ENCODE data around the gene KDELR3. TPM values are rescaled to one million over a fixed set of nuclear protein-coding genes. Genes with fewer than 3 reads are reported as not detected.

The KDELR3 gene
- polyA plus RNA-seq, 1 donor: 11.0 TPM

DNA sequence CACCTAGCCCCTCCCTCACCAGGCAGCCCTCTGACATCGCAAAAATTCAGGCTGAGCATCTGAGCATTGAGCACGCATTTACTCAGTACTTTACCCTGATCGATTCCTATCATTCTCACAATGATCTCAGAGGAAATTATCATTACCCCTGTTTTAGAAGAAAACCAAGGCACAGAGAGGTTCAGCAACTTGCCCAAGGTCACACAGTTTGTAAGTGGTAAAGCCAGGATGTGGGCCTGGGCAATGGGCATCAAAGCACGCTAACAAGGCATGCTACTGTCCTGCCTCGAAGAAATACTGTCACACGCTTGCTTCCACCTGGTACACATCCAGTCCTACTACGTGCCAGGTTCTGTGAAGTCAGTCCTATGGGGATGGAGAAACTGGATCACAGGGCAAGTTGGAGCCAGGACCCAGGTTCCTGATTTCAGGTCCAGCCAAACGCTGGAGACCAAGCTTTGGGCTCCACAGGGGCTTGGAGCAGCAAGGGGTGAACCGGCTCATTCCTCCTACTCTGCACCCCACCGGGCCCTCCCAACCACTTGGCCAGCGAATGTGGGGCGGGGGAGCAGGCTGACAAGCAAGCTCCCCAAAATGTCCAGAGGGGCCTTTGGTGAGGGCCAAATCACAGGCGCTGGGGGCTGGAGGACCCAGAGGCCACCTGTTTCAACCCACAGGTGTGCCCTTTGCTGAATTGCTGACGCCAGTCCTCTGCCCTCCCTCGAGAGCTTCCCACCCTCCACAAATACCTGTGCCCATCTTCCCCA is 31.1 kb upstream of the KDELR3 start:
- DNase-seq: no peak

DNA sequence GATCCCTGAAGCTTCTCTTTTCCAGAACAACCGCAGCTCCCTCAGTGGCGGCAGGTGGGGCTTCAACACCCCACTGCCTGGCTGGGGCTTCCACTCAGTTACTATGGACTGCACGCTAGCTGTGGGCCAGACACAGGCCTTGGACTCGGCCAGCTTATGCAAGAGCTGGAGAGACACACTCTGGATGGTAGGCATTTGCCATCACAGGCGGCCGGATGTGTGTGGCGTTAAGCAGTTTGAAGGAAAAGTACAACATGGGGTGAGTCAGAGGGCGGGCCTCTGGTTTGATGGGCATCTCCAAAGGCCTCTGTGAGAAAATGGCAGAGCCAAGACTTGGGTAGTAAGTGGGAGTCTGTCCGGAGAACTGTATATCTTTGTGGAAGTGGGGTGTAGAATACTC is 30.5 kb upstream of the KDELR3 start:
- DNase-seq: no peak

DNA sequence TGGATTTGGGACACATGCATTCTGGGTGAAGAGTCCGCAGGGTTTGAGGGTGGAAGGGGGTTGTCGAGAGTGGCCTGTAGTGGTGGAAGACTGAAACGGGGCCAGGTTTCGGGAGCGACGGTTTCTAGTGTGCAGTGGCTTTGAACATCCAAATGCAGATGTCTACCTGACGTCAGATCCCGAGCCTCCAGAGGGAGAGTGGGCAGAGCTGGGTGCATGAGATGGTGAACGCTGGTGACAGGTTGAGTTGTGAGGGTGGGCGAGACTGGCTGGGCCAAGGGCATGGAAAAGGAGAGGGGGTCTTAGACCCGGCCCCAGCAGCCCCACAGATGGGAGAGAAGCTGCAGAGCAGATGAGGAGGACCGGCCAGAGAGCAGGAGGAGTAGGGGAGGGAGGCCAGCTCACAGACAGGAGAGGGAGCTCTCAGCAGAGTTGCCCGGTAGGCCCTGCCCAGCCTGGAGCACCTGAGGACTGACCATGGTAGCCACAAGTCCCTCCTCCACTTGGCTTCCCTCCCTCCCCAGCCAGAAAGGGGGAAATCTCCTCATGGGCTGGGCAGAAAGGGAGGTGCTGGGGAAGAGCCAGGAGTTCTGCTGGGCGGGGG is 27.0 kb upstream of the KDELR3 start:
- no peak for DNase-seq

DNA sequence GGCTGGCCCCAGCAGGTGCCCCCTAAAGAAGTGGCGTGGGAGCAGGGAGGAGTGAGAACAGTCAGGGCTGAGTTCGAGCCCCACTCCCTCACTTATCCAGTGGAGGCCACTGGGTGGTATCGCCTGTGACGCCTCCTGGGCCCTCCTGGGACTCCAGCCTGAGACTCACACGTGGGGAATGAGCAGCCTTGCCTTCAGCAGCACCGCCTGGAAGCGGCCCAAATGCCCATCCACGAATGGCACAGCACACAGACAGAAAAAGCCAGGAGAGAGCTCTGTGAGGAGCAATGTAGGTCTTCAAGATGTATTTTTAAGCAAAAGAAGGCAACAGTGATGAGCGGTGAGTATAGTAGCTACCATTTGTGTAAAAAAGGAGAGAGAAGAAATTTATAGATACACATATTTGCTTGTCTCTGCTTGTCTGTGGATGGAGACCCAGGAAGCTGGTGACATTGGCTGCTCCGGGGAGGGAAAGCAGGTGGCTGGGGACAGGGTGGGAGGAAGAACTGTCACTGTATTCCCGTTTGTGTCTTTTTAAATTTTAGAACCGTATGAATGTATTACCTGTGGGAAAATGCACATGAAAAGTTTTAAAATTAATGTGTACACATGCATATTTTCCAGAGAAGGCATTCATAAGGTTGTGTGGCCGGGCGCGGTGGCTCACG is 26.1 kb upstream of the KDELR3 start:
- no peak for DNase-seq

DNA sequence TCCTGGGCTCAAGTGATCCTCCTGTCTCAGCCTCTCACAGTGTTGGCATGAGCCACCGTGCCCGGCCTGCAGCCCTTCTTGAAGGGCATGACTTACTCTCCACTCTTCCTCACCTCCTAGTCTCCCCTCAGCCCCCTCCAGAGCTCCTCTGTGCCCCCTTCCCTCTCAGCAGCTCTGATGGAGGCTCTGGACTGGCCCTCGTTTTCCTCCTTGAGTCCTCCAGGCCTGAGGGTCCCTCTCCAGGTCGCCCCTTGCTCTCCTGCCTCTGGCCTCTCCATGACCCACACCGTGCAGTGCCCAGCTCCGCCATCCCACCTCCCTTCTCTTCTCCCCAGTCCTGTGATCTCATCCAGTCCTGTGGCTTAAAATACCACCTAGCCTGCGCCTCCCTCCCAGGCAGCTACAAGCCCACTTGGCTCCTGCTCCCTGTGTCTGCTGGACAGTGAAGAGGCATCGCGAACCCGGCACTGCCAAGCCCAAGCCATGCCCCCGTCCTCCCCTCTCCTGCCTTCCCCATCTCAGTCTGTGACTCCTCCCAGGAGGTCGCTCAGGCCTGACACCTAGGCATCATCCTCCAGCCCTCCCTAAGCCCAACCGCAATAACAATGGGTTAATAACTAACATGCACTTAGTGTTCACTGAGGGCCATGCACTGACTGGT is 24.8 kb upstream of the KDELR3 start:
- DNase-seq: no peak

DNA sequence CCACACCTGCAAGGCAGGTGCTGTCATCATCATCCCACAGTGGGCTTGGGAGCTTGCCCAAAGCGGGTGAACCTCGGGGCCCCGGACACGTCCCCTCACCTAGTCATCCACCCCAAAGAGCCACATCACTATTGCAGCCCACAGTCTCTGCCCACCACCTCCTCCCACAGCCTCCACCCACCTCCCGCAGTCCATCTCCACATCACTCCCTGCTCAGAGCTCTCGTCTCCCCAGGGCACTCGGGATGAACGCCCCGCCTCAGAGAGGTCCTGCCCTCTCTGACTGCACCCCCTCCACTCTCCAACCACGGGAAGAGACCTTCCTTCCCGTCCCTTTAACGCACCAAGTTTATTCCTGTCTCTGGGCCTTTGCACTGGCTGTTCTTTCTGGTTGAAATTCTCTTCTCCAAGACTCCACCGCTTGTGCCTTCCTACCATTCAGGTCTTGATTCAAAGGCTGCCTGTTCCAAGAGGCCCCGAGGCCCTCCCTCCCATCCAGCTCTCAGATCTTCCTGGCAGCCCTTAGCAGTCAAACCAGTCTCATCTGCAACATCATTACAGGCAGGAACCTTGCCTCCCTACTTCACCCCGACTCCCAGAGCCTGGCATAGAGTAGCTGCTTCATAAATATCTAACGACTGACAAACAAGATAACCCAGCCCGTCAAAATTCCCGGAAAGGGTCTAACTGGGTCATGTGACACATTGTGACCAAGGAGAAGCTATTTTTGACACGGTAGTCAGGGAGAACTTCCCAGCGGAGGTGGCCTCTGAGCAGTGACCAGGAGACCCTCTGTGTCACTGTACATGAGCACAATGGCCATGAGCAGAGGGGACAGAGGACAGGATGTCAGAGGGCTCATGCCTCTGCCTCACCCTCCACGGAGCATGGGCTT is 24.0 kb upstream of the KDELR3 start:
- no peak for DNase-seq

DNA sequence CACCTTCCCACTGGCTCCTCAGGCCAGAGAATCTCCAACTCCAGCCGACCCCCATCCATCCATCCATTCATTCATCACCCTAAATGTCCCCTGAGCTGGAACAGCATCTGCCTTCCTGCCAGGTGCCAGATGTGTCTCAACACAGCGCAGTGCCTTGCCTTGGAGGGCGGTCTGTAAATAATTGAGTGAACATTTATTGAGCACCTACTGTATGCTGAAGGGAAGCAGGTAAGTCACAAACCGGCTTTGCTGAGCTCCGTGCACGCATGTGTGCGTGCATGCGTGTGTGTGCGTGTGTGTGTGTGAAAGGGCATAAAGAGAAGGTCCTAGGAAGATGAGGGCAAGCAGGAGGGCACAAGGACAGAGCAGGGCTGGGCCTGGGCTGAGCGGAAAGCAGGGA is 23.1 kb upstream of the KDELR3 start:
- no peak for DNase-seq

DNA sequence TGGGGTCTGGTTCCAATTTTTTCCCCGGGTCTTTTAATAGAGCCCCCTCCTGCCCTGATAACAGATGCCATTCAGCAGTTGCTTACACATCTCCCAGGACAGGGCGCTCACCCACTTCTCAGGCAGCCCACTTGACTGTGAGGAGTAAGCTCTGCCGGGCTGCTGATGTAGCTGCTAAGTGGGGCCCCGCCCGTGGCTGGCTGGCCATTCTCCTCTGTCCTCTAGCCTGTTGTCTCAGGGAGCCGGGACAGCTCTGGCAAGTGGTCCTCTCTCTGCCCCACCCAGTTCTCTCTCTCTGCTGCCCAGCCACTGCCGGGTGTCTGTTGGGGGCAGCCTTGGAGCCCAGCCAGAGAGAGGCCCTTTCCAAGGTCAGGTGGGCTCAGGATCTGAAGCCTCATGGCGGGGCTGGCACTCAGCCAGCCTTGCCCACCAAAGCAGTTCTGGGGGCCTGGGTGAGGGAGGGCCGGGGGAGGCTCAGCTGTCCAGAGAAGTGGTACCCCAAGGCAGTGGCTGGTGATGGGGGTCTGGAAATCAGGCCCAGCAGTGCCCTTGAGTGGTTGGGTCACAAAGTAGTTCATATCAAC is 21.8 kb upstream of the KDELR3 start:
- DNase-seq: no peak

DNA sequence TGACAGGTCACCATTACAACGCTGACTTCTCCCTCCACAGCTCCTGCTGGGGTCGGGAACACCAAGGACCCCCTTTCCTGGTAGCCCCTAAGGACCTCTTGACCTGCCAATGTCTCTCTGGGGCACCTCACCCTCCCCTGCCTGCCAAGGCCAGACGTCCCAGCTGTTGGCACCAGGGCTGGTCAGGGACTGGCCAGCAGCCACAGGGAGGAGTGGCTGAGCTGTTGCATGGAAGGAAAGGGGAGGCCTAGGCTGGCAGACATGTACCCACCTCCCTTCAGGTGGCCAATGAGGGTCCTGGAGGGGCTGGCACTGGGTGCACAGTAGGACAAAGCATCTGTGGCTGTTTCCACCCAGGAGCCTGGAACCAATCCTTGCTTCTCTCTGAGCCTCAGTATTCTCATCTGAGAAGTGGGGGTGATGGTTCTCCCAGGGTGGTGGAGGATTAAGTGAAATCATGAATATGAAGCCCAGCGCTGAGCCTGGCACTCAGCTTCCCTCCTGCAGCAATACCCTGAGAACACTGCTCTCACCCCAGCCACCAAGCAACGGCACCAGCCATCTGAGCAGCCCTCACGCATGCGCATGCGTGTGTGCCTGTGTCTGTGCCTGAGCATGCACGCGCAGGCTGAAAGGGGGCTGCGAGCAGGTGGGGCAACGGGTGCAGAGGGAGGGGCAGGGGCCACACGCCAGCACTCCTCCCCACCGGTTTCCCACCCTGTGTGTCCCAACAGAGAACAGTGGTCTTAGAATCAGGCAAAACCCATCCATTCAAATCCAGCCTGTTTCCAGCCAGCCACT is 18.8 kb upstream of the KDELR3 start:
- no peak for DNase-seq

DNA sequence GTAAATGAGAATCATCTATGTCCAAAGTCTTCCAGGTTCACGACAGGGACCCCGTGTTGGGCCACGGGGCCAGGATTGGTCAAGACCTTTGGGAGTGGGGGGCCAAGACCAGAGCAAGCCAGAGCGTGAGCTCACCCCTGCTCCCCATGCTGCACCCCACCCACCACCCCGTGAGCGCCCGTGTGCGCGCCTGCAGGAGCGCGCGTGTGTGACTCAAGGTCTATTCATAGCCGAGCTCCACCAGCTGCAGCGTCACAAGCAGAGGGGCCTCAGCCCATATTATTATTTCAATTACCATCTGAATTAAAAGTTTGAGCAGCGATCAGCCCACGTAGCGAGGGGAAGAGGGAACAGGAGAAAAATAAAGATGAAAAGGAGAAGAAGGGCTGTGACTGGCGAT is 18.1 kb upstream of the KDELR3 start:
- DNase-seq: no peak

DNA sequence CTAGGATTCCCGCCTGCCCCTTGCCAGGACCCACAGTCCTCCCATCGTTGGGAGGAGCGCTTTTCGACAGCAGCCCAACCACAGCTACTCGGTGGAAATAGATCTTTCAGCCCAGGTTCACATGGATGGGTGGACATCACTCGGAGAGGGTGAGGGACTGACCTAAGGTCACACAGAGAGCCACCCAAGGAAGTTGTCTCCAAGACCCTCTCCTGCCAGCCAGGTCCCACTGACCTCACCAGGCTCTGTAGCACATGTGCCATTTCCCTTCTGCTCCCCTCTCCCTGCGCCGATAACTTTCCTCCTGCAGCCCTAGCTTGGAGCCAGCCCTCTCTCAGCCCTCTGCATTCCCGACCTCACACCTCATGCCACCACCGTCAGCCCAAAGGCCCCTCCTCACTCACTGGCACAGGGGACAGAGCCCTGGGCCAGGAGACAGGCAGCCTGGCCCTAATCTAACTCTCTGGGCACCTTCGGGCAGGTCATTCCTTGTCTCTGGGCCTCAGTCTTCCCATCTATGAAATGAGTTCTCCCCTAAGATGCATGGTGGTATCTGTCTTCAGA is 17.6 kb upstream of the KDELR3 start:
- no peak for DNase-seq

DNA sequence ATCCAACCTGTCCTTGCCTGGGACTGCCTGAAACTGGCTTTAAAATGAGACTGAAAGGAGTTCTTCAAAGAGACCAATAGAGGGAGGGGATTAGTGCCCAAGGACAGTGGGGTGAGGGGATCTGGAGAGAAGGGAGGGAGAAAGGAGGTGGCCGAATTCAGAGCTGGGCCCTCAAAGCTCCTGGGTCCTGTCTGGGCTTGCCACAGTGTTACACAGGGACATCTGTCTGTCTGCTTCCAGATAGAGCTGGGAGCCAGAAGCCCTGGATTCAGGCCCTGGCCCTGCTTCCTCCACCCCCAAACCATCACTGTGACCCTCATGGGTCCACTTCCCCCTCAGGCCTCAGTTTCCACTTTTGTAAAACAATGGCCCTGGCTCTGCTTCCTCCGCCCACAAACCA is 16.5 kb upstream of the KDELR3 start:
- no peak for DNase-seq

DNA sequence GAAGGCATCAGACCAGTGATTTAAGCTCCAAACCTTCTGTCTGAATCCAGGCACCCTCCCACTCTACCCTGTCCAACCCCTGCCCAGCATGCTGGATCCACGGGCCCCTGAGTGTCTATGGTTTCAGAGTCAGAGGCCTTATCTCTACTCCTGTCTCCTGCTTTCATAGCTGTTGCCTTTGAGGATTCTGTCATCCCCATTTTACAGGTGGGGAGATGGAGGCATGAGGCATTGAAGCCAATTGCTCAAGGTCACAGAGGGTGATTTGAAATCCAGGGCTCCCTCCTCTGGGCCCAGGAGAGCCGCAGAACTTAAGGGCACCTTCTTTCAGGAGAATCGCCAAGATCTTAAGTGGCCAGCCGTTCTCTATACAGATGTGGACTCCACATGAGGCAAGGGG is 16.0 kb upstream of the KDELR3 start:
- DNase-seq: no peak

DNA sequence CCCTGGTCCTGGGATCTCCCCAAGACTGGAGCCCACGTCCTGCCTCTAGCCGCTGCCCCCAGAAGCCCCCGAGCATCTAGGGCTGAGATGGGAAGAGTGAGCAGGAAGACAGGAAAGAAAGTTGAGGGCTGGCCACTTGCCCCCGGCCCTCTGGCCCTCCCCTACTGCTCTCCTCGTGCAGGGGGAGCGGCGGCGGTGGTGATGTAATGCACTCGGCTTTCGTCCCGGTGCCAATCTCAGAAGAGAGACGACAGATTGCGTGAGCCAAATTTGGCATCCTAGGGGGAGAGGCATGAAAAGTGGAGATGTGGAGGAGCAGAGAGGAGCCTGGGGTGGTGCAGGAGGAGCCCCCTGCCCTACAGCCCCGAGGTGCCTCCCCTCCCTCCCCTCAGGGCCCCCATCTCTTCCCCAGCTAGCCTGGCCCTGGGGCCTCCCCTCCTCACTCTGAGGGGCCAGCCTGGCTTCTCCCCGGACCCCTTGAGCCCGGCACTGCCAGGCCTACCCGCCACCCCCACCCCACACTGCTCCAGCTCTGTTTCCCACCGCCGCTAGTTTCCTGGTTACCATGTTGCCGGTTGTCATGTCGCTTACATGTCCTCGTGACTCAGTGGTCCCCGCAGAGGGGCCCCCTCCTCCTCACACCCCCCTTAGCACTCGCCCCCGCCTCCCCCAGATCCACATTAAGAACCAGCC is 15.4 kb upstream of the KDELR3 start:
- DNase-seq: no peak

DNA sequence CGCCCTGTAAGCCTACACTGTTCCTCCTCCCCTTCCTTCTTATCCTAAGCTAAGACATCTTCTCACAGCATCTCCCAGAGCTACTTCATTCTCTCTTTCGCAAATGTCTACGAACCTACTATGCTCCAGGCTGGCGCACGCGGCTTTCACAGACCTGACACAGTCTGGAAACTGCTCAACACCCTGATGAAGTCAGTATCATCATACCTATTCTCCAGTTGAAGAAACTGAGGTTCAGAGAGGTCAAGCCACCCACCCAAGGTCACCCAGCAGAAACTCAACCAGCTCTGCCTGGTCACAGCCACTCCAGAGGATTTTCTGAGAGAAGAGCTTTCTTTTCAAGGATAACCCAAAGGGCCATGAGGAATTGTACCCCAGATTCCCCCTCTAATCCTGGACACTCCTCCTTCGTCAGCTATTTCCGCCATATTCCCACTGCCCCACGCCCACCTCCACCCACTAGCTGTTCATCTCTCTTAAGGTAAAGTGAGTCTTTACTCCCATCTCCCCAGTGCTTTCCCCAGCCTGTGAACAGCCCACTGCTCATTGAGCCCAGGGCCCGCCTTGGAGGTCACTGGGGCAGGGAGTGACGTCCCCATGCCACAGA is 14.7 kb upstream of the KDELR3 start:
- no peak for DNase-seq

DNA sequence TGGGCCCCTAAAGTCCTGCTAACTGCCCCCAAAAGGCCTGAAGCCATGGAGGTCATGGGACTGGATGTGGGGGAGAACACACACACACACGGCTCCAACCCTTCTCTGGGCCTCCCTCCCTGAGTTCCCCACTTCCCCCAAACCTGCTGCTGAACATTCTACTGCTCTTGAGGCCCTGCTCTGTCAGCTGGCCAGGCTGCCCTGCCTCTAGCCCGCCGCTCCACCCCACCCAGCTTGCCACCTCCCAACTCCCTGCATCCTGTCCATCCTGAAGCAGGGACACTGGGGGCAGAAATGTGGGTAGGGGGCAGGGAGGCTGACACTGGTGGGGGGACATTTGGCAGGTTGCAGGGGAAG is 13.9 kb upstream of the KDELR3 start:
- no peak for DNase-seq

DNA sequence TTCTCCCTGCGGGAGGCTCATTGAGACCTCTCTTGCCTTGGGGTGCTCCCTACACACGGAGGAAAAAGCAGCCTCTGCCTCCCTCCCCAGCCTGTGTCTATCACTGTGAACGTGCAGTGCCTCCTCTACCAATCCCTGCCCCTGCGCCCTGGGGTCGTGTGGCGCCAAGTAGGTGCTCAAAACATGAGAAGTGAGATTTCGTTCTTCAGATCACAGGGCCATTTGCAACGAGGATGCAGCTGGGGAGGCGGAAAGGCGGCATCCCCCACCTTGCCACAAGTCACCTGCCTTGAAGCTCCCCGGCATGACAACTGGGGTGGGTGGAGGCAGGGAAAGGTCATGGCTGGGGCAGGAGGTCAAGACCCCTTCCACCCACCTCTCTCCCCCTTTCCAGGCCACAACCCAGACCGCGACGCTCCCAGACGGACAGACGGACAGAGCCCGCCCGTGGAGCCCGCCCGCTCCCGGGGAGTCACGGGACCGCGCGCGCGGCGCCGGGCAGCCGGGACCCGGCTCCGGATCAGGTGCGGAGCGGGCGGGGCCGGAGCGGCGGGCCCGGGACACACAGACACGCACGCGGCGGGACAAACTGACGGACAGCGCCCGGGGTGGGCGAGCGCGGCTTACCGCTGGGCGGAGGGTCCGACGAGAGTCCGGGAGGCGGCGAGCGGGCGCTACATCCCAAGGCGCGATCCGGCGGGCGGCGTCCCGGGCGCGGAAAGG is 13.4 kb upstream of the KDELR3 start:
- DNase-seq: no peak

DNA sequence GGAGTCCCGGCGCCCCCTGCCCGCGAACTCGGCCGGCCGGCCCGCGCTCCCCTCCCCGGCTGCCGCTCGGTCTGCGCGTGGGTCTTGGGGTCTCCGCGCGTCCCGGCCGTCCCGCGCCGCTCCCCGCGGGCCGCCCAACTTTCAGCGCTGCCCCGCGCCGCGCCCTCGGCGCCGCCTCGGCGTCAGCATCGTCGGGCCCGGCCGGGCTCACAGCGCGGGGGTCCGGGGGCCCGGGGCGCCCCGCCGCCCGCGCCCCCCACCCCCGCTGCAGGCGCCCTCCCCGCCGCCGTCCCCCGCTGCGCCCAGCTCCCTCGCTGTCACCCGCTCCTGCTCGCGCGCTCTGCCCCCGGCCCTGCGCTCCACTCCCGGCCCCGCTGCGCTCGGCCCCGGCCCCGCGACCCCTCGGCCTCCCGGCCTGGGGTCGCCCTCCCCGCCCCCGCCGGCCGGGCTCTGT is 12.8 kb upstream of the KDELR3 start, which contains the start of gene KCNJ4:
TSS of gene KCNJ4 (minus strand) at position 124 of the 454 bp plus-strand sequence. CDS start 27,067 bp downstream, outside the sequence.
- no peak for DNase-seq

All from left kidney (tissue), 2 donors.